HG03196 (cell line): ENCODE measurements around the gene ALX1.
"Not testable (repeated sequence)": the region's sequence is repeated elsewhere in the genome, so short reads cannot be mapped to it uniquely, and the experiment has no call there.

Source experiments
- ATAC-seq: cut with Tn5 transposase; IDR thresholded peaks from one replicate; pipeline ENCODE4 v1.9.1; 2021; ENCODE audit not compliant: unreplicated experiment

The ALX1 gene

DNA sequence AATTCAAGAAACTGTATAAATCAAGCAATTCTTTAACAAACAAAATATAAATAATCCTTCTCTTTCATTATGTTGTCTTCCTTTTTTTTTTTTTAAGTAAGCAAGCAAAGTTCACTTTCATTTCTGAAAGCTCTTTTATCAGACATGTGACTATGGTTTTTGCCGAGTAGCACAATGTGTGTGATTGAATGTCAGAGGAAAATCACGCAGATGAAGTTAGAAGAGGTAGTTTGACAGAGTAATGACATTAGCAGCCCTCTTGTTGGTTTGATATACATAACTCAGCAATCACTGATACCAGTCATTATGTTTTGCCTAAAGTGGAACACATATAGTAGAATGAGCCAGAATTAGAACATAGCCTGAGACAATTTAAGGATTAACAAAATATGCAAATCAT lies 19.0 kb downstream of the ALX1 start:
- ATAC-seq = no peak

DNA sequence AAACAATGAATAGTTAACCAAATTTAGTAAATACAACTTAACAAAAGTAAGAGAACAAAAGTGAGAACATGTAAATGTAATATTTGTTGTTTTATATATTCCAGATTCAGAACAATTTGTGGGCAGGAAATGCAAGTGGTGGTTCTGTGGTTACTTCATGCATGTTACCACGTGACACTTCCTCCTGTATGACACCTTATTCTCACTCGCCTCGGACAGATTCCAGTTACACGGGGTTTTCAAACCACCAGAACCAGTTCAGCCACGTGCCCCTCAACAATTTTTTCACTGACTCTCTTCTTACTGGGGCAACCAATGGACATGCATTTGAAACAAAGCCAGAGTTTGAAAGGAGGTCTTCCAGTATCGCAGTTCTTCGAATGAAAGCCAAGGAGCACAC lies 21.0 kb downstream of the ALX1 start:
- no peak for ATAC-seq

- no peak for ATAC-seq
Measured at GRCh38 chr12:85308374-85308773, 28.4 kb downstream of the ALX1 start.

- no peak for ATAC-seq
Measured at GRCh38 chr12:85309125-85309566, 29.1 kb downstream of the ALX1 start.

DNA sequence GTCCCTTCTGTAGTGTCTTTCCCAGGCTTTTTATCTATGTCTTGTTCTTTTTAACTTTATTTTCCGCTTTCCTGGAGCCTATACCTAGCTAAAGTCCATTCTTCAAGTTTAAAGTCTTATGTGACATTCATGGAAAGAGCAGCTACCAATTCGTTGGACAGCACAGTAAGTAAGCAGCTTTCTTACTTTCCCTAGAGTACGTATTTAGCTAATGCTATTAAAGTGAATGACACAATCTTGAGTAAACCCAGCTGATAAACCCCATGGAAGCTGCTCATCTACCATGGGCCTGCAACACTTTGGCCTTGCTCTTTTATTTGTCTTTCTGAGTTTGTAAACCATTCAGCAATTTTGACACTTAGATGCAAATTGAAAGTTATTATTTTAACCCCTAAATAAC lies 30.0 kb downstream of the ALX1 start:
- no peak for ATAC-seq

DNA sequence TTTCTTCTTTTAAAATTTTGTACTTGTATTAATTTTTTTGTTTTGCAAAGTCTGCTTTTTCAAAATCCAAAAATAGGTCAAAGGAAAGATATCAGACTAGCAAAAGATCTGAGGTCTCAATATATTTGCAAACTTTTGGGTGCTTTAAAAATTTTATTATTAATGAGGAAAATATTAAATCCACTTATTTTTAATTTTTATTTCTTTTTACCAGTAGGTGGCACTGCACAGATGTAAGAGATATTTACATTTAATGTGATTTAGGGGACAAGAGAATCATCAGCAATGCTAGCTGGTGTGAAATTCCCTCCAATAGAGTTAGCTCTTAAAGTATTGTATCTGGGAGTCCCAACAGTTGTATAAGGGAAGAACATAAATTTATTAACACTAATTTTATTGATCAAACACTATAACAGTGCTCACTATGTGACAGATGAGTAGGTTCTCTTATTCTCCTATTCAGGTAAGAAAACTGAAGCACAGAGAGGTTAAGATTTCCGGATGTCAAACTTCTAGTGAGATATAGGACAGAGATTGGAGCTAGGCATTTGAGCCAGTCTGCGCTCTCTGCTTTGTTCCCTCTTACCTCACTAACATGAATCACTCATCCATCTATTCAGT lies 30.5 kb downstream of the ALX1 start:
- no peak for ATAC-seq

DNA sequence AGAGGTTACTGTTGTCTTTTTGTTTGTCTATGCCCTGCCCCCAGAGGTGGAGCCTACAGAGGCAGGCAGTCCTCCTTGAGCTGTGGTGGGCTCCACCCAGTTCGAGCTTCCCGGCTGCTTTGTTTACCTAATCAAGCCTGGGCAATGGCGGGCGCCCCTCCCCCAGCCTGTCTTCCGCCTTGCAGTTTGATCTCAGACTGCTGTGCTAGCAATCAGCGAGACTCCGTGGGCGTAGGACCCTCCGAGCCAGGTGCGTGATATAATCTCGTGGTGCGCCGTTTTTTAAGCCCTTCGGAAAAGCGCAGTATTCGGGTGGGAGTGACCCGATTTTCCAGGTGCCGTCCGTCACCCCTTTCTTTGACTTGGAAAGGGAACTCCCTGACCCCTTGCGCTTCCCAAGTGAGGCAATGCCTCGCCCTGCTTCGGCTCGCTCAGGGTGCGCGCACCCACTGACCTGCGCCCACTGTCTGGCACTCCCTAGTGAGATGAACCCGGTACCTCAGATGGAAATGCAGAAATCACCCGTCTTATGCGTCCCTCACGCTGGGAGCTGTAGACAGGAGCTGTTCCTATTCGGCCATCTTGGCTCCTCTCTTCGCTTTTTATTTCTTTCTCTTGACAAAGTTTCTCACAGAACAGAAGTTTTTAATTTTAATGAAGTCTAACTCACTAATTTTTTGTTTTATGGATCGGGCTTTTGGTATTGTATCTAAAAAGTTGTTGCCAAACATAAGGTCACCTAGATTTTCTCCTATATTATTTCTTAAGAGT lies 38.0 kb downstream of the ALX1 start:
- ATAC-seq = not testable (repeated sequence)

- ATAC-seq = no peak
Measured at GRCh38 chr12:85322715-85323114, 42.7 kb downstream of the ALX1 start.

DNA sequence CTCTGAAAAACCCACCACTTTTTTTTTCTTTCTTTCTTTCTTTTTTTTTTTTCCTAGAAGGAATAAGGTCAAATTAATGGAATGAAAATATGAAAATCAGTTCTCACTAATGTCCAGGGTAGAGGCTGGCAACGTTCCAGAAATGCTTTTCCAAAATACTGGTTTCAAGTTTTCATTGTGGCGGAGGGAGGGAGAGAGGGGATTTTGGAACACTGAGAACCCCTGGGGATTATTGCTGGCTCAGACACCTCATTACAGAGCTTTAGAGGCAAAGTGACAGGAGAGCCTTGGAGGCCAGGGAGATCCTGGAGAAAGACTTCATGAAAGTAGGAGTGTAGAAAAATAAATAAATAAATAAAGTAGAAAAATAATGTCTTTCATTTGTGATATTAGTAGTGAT lies 45.4 kb downstream of the ALX1 start:
- ATAC-seq = no peak

- ATAC-seq = no peak
Measured at GRCh38 chr12:85329913-85330312, 49.9 kb downstream of the ALX1 start.

- no peak for ATAC-seq
Measured at GRCh38 chr12:85348779-85349178, 68.8 kb downstream of the ALX1 start.

DNA sequence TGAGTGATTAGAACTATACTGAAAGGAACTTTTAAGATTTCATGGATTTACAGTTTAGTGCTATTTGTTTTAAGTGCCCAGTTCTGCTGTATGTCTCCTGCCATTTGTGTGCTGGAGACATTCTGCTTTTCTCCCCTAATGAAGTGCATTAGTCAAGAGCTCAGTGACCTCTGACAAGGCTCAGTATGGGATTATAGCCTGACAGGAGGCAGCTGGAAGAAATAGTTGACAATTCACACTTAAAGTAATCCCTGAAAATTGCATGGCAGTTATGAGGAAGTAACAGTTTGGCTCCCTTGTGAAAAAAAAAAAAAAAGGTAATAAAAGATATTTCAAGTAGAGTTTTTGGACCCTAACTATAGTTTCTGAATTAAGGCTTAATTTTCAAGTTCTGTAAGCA lies 70.3 kb downstream of the ALX1 start:
- ATAC-seq = no peak
